MCF 10A (cell line): ENCODE measurements around the gene ADTRP. TPM values are rescaled to one million over a fixed set of nuclear protein-coding genes. Genes with fewer than 3 reads are reported as not detected.

Source experiments
- BruUV-seq: library from RNA; stranded (reverse); fragments of 400-500 nt; replicated peaks from 2 replicates; lab custom pipeline; 2021; lab: Mats Ljungman, UMichigan
- CTCF ChIA-PET: fragments of 300-600 bp; sonication (Branson Sonifier 250); formaldehyde crosslinking; extraction: SDS; loops from one replicate; lab custom pipeline; 2021; ENCODE audit warnings: antibody characterized with exemption, inconsistent platforms; lab: Yijun Ruan, JAX
- POLR2A ChIA-PET: fragments of 300-600, 350-650 bp; sonication (Branson Sonifier 250); formaldehyde crosslinking; extraction: SDS; loops from one replicate; lab custom pipeline; 2020; ENCODE audit warnings: antibody characterized with exemption, inconsistent platforms; lab: Yijun Ruan, JAX
- DNase-seq: peaks from one replicate; pipeline ENCODE4 v3.0.0-alpha.2; 2018; ENCODE audit not compliant: unreplicated experiment
- H3K27ac Mint-ChIP-seq: one replicate; pipeline ENCODE4 v1.8.0; 2022; ENCODE audit warnings: mild to moderate bottlenecking, low read depth, mixed read lengths; ENCODE audit not compliant: unreplicated experiment
- H3K27me3 Mint-ChIP-seq: one replicate; pipeline ENCODE4 v1.8.0; 2022; ENCODE audit warnings: mixed read lengths; ENCODE audit not compliant: insufficient read depth, unreplicated experiment
- H3K36me3 Mint-ChIP-seq: one replicate; pipeline ENCODE4 v1.8.0; 2022; ENCODE audit warnings: mild to moderate bottlenecking, moderate library complexity, mixed read lengths; ENCODE audit not compliant: insufficient read depth, unreplicated experiment
- H3K4me1 Mint-ChIP-seq: one replicate; pipeline ENCODE4 v1.8.0; 2022; ENCODE audit warnings: mixed read lengths; ENCODE audit not compliant: insufficient read depth, unreplicated experiment
- H3K4me3 Mint-ChIP-seq: one replicate; pipeline ENCODE4 v1.8.0; 2022; ENCODE audit warnings: mild to moderate bottlenecking, moderate library complexity, mixed read lengths; ENCODE audit not compliant: unreplicated experiment
- H3K9me3 Mint-ChIP-seq: one replicate; pipeline ENCODE4 v1.8.0; 2022; ENCODE audit warnings: mixed read lengths; ENCODE audit not compliant: unreplicated experiment
- CTCF ChIP-seq: fragments of 200-600 bp; IDR thresholded peaks from one replicate; pipeline ENCODE4 v1.8.0; 2022; ENCODE audit warnings: antibody characterized with exemption, mild to moderate bottlenecking; ENCODE audit not compliant: unreplicated experiment
- intact Hi-C: fragments of 100-400 bp; cut with micrococcal nuclease; formaldehyde crosslinking; loops from 2 replicates; pipeline ENCODE4 v1.14.1; 2022
- total RNA-seq: library from RNA; stranded (reverse); gene quantifications from 2 replicates; pipeline ENCODE4 v1.2.3, GENCODE V29; 2022

ADTRP gene
- total RNA-seq, 1 experiment from 2014 or later = 14.8 TPM

GRCh38 chr6:11711984-11712711 lies 66.5 kb downstream of the ADTRP start:
- Mint-ChIP-seq H3K4me3 (no peak overlapping the region), H3K27me3 (no peaks in the 10 kb centered on the region), H3K27ac (peak overlapping the region; percentile 66), H3K4me1 (peaks cover 20% of the 10 kb centered on the region), H3K36me3 (no peaks in the 10 kb centered on the region), H3K9me3 (no peaks in the 10 kb centered on the region)
- no peak for TF ChIP-seq CTCF
- no peak for DNase-seq
- intact Hi-C loops = no loop called here
- ChIA-PET POLR2A (interaction anchor here (0.6 to 4.3 kb wide), 10 partner anchors 9 to 318 kb away, joined by 3 to 47 read pairs (median 4); no protein-coding TSS in a partner anchor), CTCF (interaction anchor here (0.8 kb wide), 1 partner anchor 13 kb away, joined by 3 read pairs; no protein-coding TSS in a partner anchor)
- no TSS peak for BruUV-seq

- BruUV-seq = no TSS peak
- ChIA-PET CTCF (interaction anchor here (0.6 kb wide), 1 partner anchor 155 kb away, joined by 3 read pairs; no protein-coding TSS in a partner anchor), POLR2A (interaction anchor here (0.6 to 4.3 kb wide), 3 partner anchors 13 to 60 kb away, joined by 3 to 47 read pairs (median 7); no protein-coding TSS in a partner anchor)
- intact Hi-C loops = no loop called here
- Mint-ChIP-seq H3K9me3 (no peaks in the 10 kb centered on the region), H3K36me3 (no peaks in the 10 kb centered on the region), H3K27me3 (no peaks in the 10 kb centered on the region), H3K4me1 (peaks cover 20% of the 10 kb centered on the region), H3K4me3 (no peak overlapping the region), H3K27ac (peak overlapping the region; percentile 66)
- DNase-seq = no peak
- no peak for TF ChIP-seq CTCF
Observed at GRCh38 chr6:11711003-11711983, 67.3 kb downstream of the ADTRP start.

- no peaks in the 10 kb centered on the region for H3K27me3 Mint-ChIP-seq
- no peak for TF ChIP-seq CTCF
- intact Hi-C loops = no loop called here
- H3K27ac Mint-ChIP-seq = no peak overlapping the region
- H3K36me3 Mint-ChIP-seq = no peaks in the 10 kb centered on the region
- H3K4me1 Mint-ChIP-seq = peaks cover 20% of the 10 kb centered on the region
- POLR2A ChIA-PET = interaction anchor here (0.6 kb wide), 1 partner anchor 12 kb away, joined by 3 read pairs; no protein-coding TSS in a partner anchor
- DNase-seq = peak; percentile 11
- CTCF ChIA-PET = no interaction called here
- no peaks in the 10 kb centered on the region for H3K9me3 Mint-ChIP-seq
- H3K4me3 Mint-ChIP-seq = no peak overlapping the region
- no TSS peak for BruUV-seq
Observed at GRCh38 chr6:11710311-11710761, 68.3 kb downstream of the ADTRP start.

- Mint-ChIP-seq H3K9me3 (no peaks in the 10 kb centered on the region), H3K4me1 (peaks cover 20% of the 10 kb centered on the region), H3K27me3 (no peaks in the 10 kb centered on the region), H3K27ac (no peak overlapping the region), H3K4me3 (no peak overlapping the region), H3K36me3 (peaks cover 5% of the 10 kb centered on the region)
- CTCF ChIA-PET = no interaction called here
- DNase-seq = no peak
- intact Hi-C loops = no loop called here
- TF ChIP-seq CTCF = no peak
- POLR2A ChIA-PET = interaction anchor here (0.6 kb wide), 1 partner anchor 20 kb away, joined by 3 read pairs; no protein-coding TSS in a partner anchor
- no TSS peak for BruUV-seq
Observed at GRCh38 chr6:11706171-11706570, 72.4 kb downstream of the ADTRP start.
